NCI-H460 (cell line): Measurements from ENCODE around the gene MUC6. TPM values are rescaled to one million over a fixed set of nuclear protein-coding genes. Genes with fewer than 3 reads are reported as not detected.

Source experiments
- DNase-seq: peaks from one replicate; pipeline ENCODE4 v3.0.0-alpha.2; 2016; ENCODE audit warnings: low read depth; ENCODE audit errors: extremely low read depth
- total RNA-seq: library from RNA; depleted of rRNA; stranded (reverse); fragments of >200 nt; shearing (Covaris generic); gene quantifications from 2 replicates; pipeline ENCODE4 v1.2.3, GENCODE V29; 2014

Gene MUC6
- total RNA-seq, 1 experiment from 2014 or later: not detected

DNA sequence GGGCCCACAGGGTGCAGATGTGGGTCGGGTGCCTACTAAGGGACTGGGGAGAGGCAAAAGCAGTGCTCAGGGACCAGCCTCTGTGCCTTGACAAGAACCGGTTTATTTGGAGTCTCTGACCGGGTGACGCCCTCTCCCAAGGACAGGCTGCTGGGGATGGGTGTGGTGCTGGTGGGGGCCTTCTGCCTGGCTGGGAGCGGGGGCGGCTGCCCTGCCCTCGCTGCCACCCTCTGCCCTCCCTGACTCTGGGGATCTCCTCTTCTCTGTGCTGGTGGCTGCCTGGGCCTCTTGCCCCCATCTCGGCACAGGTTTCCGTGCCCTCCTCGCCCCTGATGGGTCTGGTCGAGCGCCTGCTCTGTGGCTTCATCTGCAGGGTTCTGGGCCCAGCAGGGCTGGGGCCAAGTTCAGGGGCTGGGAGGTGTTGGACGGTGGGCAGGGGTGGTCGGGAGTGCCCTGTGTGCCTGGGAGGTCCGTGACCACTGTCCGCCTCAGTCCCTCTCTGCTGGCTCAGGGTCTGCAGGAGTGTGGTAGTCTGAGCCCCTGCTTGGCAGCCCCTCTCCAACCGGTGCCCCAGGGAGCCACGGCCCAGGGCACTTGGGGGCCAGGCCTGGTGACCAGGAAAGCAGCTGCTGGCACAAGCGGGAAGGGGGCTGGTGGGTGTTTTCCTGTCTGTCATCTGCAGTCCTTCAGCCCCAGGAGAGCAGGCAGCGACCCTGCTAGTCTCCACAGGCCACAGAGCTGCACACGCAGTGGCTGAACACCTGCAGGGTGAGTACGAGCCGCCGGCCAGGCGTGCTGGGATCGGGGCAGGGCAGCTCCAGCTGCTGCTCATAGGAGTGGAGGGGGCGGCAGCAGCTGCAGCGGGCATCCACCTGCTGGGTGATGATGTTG is 23.5 kb downstream of the MUC6 start:
- no peak for DNase-seq

GRCh38 chr11:1012291-1012690 is 24.2 kb downstream of the MUC6 start:
- DNase-seq: no peak

GRCh38 chr11:1011320-1011698 is 25.2 kb downstream of the MUC6 start:
- DNase-seq: no peak

DNA sequence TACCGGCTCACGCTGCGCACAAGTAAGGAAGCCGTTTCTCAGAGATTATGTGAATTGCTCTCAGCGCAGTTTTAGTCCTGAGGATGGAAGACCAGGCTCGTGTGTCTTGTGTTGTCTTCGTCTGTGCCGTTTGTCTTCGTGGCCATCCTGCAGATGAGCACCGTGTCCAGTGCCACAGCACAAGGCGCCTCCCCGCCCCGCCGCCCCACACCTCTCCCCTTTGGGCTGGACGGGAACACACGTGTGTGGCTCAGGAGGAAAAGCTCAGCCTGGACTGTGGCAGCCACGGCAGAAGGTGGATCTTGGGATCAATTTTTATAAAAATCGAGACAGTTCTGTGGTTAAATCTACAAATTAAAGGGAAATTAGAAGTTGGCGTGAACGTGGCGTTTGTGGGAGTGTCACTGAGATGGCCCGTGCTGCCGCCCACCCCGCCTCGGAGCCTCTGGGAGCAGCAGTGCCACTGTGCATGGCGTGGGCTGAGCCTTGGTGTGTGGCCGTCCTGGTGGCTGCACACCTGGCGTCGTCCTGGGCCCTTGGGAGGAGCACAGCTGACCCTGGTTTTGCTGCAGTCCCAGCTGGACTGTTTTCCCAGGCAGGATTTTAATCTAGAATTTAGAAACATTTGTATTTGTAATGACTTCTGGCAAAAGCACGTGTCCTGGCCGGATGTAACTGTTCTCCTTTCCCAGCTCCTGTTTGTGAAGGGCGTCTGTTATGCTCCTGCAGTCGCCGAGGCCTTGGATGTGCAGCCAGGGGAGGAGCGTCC is 25.8 kb downstream of the MUC6 start:
- DNase-seq: no peak

- no peak for DNase-seq
These were observed 26.5 kb downstream of the MUC6 start for GRCh38 chr11:1009991-1010390.

DNA sequence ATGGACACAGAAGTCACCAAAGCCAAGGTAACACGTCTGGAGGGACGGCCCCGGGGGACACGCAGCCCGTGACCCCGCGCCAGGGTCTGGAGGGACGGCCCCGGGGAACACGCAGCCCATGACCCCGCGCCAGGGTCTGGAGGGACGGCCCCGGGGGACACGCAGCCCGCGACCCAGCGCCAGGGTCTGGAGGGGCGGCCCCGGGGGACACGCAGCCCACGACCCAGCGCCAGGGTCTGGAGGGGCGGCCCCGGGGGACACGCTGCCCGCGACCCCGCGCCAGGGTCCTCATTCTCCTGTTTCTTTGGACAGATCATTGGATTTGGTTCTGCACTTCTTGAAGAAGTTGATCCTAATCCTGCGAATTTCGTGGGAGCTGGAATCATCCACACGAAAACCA is 27.1 kb downstream of the MUC6 start:
- DNase-seq: no peak

GRCh38 chr11:1008803-1009145 is 27.7 kb downstream of the MUC6 start:
- no peak for DNase-seq

GRCh38 chr11:1008001-1008802 is 28.3 kb downstream of the MUC6 start:
- no peak for DNase-seq

DNA sequence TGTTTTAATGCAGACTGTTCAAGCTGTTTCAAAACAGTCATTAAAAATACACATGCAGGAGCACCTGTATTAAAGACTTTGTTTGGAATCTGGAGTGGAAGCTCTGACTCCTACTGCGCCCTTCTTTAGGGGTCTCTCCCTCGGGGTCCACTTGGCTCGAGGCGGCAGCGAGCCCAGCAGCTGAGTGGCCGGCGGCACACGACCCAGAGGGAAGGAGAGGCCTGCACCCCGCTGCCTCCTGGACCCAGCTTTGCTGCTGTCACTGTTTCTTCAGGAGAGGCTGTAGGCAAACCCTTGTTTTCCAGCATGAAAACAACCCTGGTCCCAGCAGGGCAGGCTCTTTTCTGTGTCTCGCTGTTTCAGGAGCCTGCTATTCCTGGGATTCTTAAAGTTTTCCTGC is 29.2 kb downstream of the MUC6 start:
- no peak for DNase-seq

GRCh38 chr11:1006762-1007161 is 29.8 kb downstream of the MUC6 start:
- no peak for DNase-seq

- DNase-seq: no peak
These were observed 30.6 kb downstream of the MUC6 start for GRCh38 chr11:1005928-1006327.

DNA sequence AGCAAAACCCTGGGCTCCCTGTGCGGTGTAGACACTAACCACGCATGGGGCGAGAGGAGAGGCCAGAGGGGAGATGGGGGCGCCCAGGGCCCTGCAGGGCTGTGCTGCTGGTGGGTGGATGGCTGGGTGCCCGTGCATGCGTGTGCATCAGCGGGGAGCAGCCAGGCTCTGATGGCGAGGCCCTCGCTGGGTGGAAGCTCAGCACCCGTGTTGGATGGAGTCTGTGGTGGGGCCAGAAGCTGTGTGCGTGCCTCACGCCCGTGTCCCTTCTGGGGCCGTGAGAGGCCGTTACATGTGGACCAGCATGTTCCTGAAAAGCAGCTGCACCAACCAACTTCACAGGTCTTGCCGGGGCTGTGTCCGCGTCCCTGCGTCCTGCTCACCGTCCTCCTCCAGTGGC is 33.4 kb downstream of the MUC6 start:
- DNase-seq: no peak

DNA sequence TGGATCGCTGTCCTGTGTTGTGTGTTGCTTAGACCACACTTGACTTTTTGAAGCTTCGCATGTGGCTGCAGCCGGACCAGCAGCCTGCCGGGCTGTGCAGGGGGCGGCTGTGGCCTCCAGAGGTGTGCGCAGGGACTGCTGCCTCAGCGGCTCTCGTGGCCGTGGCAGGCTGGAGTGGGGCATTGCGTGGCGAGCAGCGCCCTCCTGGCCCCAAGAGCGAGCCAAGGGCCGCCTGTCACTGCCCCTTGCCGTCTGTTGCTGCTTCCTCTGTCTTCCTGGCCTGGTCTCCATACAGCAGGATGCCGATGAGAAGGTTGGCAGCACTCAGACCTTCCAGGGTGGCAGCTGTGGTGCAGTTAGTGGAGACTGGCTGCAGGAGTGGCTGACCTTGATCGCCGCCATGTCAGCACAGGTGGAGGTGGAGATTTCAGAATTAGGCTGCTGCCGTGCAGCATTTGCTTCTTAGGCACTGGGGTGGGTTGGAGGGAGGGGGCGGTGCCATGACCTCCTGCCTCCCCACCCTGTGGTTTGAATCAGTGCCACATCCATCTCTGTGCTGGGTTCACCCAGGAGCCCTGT is 34.0 kb downstream of the MUC6 start:
- no peak for DNase-seq

DNA sequence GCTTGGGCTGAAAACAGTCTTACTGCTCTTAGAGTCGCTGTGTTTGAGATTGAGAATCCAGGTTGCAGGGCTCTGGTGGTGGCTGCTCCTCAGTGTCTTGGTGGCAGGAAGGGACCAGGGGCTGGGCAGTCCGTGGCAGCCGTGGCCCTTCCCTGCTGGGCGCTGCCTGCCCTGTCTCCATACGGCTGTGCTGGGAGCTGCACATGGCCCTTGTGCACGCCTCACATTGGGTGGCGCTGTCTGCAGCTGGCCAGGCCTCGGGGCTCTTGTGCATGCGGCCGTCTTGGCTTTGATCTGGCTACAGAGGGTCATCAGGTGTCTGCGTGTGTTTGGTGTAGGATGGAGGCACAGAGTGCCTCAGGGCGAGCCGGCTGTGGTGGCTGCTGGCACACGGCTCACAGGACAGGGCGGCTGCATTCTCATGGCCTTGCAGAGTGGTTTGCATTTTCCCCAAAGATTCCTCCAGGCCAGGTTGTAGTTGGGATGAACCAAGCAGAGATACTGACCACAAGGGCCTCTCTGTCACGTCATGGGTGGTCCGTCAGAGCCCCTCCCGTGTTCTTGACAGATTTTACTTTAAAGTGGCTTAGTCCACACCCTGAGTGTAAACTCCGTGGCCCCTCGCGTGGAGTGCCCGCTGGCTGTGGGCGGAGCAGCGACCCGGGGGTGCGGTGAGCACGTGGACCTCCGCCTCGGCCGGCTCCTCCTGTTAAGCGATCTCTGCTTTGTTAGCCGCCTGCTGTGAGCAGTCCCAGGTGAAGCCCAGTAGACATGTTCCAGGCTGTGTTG is 34.7 kb downstream of the MUC6 start:
- no peak for DNase-seq

- no peak for DNase-seq
These were observed 35.9 kb downstream of the MUC6 start for GRCh38 chr11:1000357-1001278.

DNA sequence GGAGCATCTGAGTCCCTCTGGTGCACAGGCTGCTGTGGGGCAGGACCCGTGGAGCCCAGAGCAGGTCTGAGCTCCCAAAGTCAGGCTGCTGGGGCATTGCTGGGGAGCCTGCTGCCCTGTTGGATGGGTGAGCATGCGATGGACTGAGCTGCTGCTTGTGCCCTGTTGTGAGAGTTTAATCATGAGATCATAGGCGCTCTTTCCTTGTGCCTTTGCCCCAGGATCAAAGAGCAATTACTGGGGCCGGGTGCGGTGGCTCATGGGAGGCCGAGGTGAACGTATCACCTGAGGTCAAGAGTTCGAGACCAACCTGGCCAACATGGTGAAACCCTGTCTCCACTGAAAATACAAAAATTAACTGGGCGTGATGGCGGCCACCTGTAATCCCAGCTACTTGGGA is 37.5 kb downstream of the MUC6 start:
- DNase-seq: no peak

DNA sequence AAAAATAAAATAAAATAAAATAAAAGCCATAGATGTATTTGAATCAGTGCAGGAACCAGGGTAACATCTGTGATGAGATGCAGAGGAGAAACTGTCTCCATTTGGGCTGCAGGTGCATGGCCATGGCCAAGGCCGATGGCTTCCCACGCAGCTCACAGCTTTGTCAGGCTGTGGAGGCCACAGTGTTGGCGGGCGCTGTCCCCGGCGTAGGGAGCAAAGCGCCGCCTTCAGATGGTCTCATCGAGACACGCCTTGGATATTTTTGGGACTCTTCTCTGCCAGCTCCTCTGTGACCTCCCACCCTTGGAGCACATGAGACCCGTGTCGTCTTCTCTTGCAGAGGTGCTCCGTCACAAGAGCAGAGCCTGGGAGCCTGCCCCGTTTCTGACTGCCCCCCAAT is 38.6 kb downstream of the MUC6 start:
- DNase-seq: no peak

DNA sequence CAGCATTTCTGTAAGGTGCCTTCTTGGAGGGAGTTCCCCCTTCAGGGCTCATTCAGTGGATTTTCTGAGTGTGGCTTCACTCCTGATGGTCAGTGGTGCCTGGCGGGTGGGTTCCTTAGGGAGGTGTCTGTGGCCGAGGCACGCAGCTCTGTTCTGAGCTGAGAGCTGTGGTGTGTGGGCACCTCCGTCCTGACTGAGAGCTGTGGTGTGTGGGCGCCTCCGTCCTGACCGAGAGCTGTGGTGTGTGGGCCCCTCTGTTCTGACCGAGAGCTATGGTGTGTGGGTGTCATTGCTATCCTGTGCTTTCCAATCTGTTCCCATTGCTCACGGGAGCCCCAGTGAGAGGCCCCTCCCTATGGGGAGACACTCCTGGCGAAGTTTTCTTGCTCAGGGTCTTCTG is 39.8 kb downstream of the MUC6 start:
- DNase-seq: no peak

GRCh38 chr11:995752-996420 is 40.6 kb downstream of the MUC6 start:
- DNase-seq: no peak
